Activated CD4-positive, alpha-beta memory T cell treated with anti-CD3 and anti-CD28 coated beads for 36 hours (primary cell): ENCODE data around the gene MTR. TPM values are rescaled to one million over a fixed set of nuclear protein-coding genes. Genes with fewer than 3 reads are reported as not detected.

ENCODE experiments used
- CTCF ChIA-PET: fragments of 350-600 bp; sonication (Branson Sonifier 250); formaldehyde crosslinking; loops from one replicate; lab custom pipeline; 2021; ENCODE audit warnings: antibody characterized with exemption, inconsistent platforms; lab: Charles Lee
- POLR2A ChIA-PET: fragments of 350-600 bp; sonication (Branson Sonifier 250); formaldehyde crosslinking; loops from one replicate; lab custom pipeline; 2021; ENCODE audit warnings: antibody characterized with exemption; lab: Charles Lee
- DNase-seq: peaks from one replicate; pipeline ENCODE4 v3.0.0-alpha.2; 2020
- H3K27ac Mint-ChIP-seq: one replicate; pipeline ENCODE4 v1.8.0; 2021; ENCODE audit warnings: mixed read lengths
- H3K27me3 Mint-ChIP-seq: one replicate; pipeline ENCODE4 v1.8.0; 2021; ENCODE audit warnings: mixed read lengths
- H3K36me3 Mint-ChIP-seq: one replicate; pipeline ENCODE4 v1.8.0; 2021; ENCODE audit warnings: mixed read lengths
- H3K4me1 Mint-ChIP-seq: one replicate; pipeline ENCODE4 v1.8.0; 2021; ENCODE audit warnings: low read depth, mixed read lengths
- H3K4me3 Mint-ChIP-seq: one replicate; pipeline ENCODE4 v1.8.0; 2021; ENCODE audit warnings: mild to moderate bottlenecking, mixed read lengths
- H3K9me3 Mint-ChIP-seq: one replicate; pipeline ENCODE4 v1.8.0; 2021; ENCODE audit warnings: mixed read lengths
- intact Hi-C: fragments of 100-400 bp; cut with micrococcal nuclease; formaldehyde crosslinking; loops from one replicate; pipeline ENCODE4 v1.15.1; 2023
- total RNA-seq, 2 experiments: library from RNA; stranded (reverse); gene quantifications; one replicate each; pipeline ENCODE4 v1.2.3, GENCODE V29; 2021

Gene MTR
- total RNA-seq, 2 experiments from 2014 or later = 46.3 to 46.6 TPM

DNA sequence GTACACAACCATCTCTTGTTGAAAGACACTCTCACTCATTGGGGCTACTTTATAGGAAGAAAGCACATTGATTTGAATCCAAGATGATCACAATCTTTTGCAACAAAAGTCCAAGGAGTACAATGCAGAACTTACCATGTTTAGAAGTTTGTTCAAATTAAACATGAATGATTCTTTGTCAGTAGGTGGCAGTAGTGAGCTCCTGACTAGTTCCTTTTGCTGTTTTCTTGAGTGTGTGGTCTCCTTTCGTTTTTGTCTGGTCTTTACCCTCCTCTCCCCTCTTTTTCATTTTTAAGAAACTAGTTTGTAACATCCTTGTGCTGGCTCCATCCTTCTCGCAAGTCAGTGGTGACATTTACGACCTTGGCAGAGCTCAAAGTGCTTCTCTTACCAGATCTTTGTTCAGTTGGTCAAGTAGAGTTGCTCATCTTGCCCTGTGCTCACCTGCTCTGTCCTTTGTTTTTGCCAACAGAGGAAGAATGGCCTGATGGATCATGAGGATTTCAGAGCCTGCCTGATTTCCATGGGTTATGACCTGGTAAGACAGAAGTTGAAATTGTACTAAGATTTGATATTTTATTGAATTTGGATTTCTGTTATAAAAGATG lies 35.7 kb upstream of the MTR start:
- Mint-ChIP-seq H3K4me1 (peaks cover 1% of the 10 kb centered on the region), H3K4me3 (no peak overlapping the region), H3K27ac (no peak overlapping the region), H3K27me3 (no peaks in the 10 kb centered on the region), H3K36me3 (no peaks in the 10 kb centered on the region), H3K9me3 (no peaks in the 10 kb centered on the region)
- DNase-seq = no peak
- POLR2A ChIA-PET = interaction anchor here (0.6 kb wide), 1 partner anchor 222 kb away, joined by 3 read pairs; no protein-coding TSS in a partner anchor
- intact Hi-C loops = loop anchor here (1.0 to 2.0 kb wide), 2 partner anchors 110 to 627 kb away; no protein-coding TSS in a partner anchor
- CTCF ChIA-PET = interaction anchor here (0.6 to 3.5 kb wide), 39 partner anchors 8 to 803 kb away, joined by 3 to 24 read pairs (median 4); no protein-coding TSS in a partner anchor

DNA sequence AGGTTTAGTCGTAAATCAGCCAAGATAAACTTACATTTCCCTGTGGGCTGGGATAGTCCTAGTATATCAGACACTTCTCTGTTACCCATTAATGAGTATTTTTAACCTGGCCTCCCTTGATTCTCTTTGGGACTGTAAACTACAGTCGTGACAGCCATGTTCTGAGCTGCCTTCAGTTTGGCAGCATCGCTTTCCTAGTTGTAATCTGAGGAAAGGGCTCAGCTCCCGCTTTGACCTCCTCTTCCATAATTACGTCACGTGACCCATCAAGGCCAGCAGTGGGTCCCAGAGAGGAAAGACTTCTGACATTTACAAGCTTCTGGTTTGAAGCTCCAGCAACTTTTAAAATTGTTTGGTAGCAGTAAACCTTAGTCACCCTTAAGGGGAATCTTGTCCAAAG lies 34.6 kb upstream of the MTR start:
- no peak for DNase-seq
- Mint-ChIP-seq H3K36me3 (no peaks in the 10 kb centered on the region), H3K27ac (no peak overlapping the region), H3K27me3 (no peaks in the 10 kb centered on the region), H3K9me3 (no peaks in the 10 kb centered on the region), H3K4me3 (no peak overlapping the region), H3K4me1 (peaks cover 1% of the 10 kb centered on the region)
- CTCF ChIA-PET = interaction anchor here (1.2 to 3.5 kb wide), 10 partner anchors 7 to 802 kb away, joined by 3 to 24 read pairs (median 12); no protein-coding TSS in a partner anchor
- POLR2A ChIA-PET = no interaction called here
- intact Hi-C loops = no loop called here

DNA sequence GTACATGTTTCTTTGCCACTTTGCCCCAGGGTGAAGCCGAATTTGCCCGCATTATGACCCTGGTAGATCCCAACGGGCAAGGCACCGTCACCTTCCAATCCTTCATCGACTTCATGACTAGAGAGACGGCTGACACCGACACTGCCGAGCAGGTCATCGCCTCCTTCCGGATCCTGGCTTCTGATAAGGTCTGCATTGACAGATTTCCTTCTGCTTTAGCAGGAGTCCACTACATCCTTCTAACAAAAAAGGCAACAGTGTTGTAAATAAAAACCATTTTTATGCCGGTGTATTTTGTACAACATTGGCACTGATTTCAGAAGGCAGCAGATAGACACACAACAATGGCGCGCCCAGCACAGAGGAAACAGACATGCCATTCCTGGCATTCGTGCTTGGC lies 34.1 kb upstream of the MTR start:
- H3K27ac Mint-ChIP-seq = no peak overlapping the region
- no peaks in the 10 kb centered on the region for H3K36me3 Mint-ChIP-seq
- ChIA-PET CTCF (interaction anchor here (0.9 to 2.9 kb wide), 2 partner anchors 21 to 109 kb away, joined by 3 to 13 read pairs; no protein-coding TSS in a partner anchor), POLR2A (no interaction called here)
- no peaks in the 10 kb centered on the region for H3K9me3 Mint-ChIP-seq
- peaks cover 1% of the 10 kb centered on the region for H3K4me1 Mint-ChIP-seq
- DNase-seq = no peak
- intact Hi-C loops = no loop called here
- H3K4me3 Mint-ChIP-seq = no peak overlapping the region
- no peaks in the 10 kb centered on the region for H3K27me3 Mint-ChIP-seq

DNA sequence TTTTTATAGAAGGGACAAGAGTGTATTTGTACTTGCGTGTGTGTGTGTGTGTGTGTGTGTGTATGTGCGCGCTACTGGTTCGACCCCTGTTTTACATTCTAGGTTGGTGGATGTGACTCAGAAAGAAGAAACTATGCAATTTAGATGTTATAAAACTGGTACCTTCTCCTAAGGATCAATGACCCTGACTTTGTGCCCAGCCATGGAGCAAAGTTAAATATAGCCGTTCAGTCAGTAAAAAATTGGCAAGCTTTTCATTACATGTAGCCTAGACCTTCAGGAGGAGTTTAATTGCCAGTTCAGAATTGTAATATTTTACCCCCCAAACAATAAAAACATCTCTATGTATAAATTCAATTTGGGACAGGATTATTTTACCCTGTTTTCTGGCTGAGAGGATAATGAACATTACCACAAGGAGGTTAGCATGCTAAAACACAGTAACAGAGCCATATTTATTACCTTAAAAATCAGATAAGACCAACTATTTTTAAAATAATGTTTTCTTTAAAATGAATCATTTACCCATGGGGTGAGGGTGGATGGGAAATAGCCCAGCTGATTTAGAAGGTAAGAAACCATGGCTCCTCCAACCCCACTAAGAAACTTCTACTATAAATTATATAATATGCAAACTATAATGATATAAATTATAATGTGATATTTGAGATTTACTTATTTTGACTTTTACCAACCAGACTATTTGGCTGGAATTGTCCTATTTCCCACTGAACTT lies 33.5 kb upstream of the MTR start:
- H3K9me3 Mint-ChIP-seq = no peaks in the 10 kb centered on the region
- DNase-seq = no peak
- intact Hi-C loops = no loop called here
- CTCF ChIA-PET = interaction anchor here (0.9 kb wide), 1 partner anchor 108 kb away, joined by 3 read pairs; no protein-coding TSS in a partner anchor
- POLR2A ChIA-PET = no interaction called here
- peaks cover 1% of the 10 kb centered on the region for H3K4me1 Mint-ChIP-seq
- H3K36me3 Mint-ChIP-seq = no peaks in the 10 kb centered on the region
- no peaks in the 10 kb centered on the region for H3K27me3 Mint-ChIP-seq
- H3K27ac Mint-ChIP-seq = no peak overlapping the region
- H3K4me3 Mint-ChIP-seq = no peak overlapping the region

DNA sequence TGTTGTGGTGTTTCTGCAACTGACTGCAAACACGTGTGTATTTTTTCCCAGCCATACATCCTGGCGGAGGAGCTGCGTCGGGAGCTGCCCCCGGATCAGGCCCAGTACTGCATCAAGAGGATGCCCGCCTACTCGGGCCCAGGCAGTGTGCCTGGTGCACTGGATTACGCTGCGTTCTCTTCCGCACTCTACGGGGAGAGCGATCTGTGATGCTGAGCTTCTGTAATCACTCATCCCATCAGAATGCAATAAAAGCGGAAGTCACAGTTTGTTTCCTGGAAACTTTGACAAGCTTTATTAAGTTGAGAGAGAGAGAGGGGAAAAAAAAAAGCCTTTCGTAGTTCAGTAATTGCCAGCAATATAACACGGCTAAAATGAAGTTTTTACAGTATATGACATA lies 32.7 kb upstream of the MTR start:
- Mint-ChIP-seq H3K4me1 (peaks cover 1% of the 10 kb centered on the region), H3K27ac (no peak overlapping the region), H3K27me3 (no peaks in the 10 kb centered on the region), H3K4me3 (no peak overlapping the region), H3K36me3 (no peaks in the 10 kb centered on the region), H3K9me3 (no peaks in the 10 kb centered on the region)
- CTCF ChIA-PET = interaction anchor here (1.3 kb wide), 1 partner anchor 624 kb away, joined by 5 read pairs; no protein-coding TSS in a partner anchor
- intact Hi-C loops = no loop called here
- POLR2A ChIA-PET = no interaction called here
- DNase-seq = no peak

DNA sequence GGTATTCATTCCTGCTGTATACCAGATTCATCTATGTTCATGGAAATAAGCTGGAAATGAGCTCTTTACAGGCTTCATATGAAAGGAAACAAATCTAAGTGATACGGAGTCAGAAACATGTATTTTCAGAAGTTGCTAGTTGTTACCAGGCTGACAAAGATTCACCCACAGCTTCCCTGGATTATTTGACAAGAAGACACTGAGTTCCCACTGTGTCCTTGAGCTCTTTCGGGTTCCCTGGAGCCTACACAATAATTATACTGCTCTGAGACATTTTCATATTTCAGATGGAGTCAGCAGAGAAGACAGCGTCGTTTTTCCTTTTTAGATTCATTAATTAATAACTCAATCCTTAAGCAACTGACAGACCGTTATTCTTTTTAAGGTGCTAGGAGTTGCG lies 29.3 kb upstream of the MTR start:
- CTCF ChIA-PET = interaction anchor here (0.5 kb wide), 1 partner anchor 22 kb away, joined by 3 read pairs; no protein-coding TSS in a partner anchor
- H3K4me1 Mint-ChIP-seq = no peaks in the 10 kb centered on the region
- no peaks in the 10 kb centered on the region for H3K36me3 Mint-ChIP-seq
- no peak for DNase-seq
- no peak overlapping the region for H3K4me3 Mint-ChIP-seq
- H3K9me3 Mint-ChIP-seq = no peaks in the 10 kb centered on the region
- intact Hi-C loops = no loop called here
- POLR2A ChIA-PET = no interaction called here
- H3K27ac Mint-ChIP-seq = no peak overlapping the region
- peaks cover 9% of the 10 kb centered on the region for H3K27me3 Mint-ChIP-seq

DNA sequence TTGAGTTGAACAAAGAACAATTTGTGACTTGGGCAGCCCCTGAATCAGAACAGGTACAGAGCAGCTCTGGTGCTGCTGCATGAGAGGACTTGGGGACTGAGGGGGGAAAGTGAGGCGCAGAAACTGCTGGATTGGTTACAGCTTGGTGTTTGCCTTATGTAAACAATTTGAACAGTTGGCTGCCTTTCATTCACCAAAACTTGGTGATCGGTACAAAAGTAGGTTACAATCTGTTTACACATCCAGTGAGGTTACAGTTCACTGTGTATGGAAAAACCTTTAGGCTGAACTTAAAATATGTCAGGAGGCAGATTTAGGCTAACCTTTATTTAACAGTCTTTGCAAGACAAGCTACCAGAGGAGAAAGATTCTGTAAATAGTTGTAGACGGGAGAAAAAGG lies 28.6 kb upstream of the MTR start:
- intact Hi-C loops = no loop called here
- Mint-ChIP-seq H3K27me3 (peaks cover 9% of the 10 kb centered on the region), H3K9me3 (no peaks in the 10 kb centered on the region), H3K4me1 (no peaks in the 10 kb centered on the region), H3K27ac (no peak overlapping the region), H3K4me3 (no peak overlapping the region), H3K36me3 (no peaks in the 10 kb centered on the region)
- POLR2A ChIA-PET = no interaction called here
- DNase-seq = no peak
- CTCF ChIA-PET = interaction anchor here (0.5 to 2.8 kb wide), 4 partner anchors 7 to 23 kb away, joined by 3 to 10 read pairs (median 3); no protein-coding TSS in a partner anchor

DNA sequence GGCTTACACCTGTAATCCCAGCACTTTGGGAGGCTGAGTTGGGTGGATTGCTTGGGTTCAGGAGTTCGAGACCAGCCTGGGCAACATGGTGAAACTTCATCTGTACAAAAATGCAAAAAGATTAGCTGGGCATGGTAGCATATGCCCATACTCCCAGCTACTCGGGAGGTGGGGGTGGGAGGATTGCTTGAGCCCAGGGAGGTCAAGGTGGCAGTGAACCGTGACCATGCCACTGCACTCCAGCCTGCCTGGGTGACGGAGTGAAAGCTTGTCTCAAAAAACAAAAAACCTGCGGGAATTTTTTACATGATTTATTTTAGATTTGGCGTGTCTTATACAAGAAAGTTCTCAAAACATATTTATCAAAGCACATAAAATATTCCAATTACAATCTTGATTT lies 27.8 kb upstream of the MTR start:
- no peak for DNase-seq
- CTCF ChIA-PET = interaction anchor here (0.8 to 2.8 kb wide), 2 partner anchors 8 to 12 kb away, joined by 3 to 10 read pairs; no protein-coding TSS in a partner anchor
- no peaks in the 10 kb centered on the region for H3K4me1 Mint-ChIP-seq
- intact Hi-C loops = no loop called here
- H3K36me3 Mint-ChIP-seq = no peaks in the 10 kb centered on the region
- peaks cover 9% of the 10 kb centered on the region for H3K27me3 Mint-ChIP-seq
- no peak overlapping the region for H3K27ac Mint-ChIP-seq
- no peak overlapping the region for H3K4me3 Mint-ChIP-seq
- H3K9me3 Mint-ChIP-seq = no peaks in the 10 kb centered on the region
- POLR2A ChIA-PET = no interaction called here

DNA sequence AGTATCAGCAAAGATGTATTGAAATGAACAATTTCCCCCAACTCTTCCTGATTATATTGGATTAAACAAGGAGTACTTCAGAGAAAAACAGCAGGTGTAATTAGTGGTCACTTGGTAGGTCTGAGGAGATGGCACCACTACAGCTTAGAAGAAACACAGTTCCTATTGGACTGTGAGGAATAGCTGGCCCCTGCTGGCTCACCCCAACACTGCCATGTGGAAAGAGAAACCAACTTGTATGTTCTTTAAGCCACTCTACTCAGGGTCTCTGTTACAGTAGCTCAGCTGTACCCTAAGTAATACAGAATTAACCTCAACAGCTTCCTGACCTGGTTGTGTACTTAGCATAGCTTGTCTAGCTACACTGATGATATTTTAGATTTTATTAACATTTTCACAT lies 26.5 kb upstream of the MTR start:
- Mint-ChIP-seq H3K36me3 (no peaks in the 10 kb centered on the region), H3K9me3 (no peaks in the 10 kb centered on the region), H3K4me3 (no peak overlapping the region), H3K4me1 (no peaks in the 10 kb centered on the region), H3K27me3 (peaks cover 9% of the 10 kb centered on the region), H3K27ac (no peak overlapping the region)
- ChIA-PET POLR2A (no interaction called here), CTCF (interaction anchor here (2.8 kb wide), 1 partner anchor 9 kb away, joined by 10 read pairs; no protein-coding TSS in a partner anchor)
- intact Hi-C loops = no loop called here
- DNase-seq = no peak

DNA sequence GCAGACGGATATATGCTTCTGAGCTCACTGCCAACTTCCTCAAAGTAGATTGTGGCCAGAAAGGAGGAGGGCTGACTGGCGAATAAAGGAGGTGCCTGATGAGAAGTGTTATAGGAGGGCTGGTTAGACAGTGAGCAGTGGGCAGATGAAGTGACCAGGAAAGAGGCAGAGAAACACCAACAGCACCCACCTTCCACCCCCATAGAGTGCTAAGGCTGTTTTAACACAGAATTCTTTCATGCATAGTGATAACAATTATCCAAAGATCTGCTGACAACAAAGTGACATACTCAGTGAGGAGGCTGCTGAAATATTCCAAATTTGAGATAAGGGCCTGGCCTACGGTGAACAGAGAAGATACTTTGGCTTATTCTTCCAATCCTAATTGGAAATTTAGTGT lies 21.2 kb upstream of the MTR start:
- DNase-seq = no peak
- intact Hi-C loops = no loop called here
- H3K27me3 Mint-ChIP-seq = peaks cover 25% of the 10 kb centered on the region
- no peak overlapping the region for H3K27ac Mint-ChIP-seq
- ChIA-PET CTCF (interaction anchor here (1.4 kb wide), 1 partner anchor 15 kb away, joined by 3 read pairs; no protein-coding TSS in a partner anchor), POLR2A (no interaction called here)
- no peaks in the 10 kb centered on the region for H3K4me1 Mint-ChIP-seq
- H3K9me3 Mint-ChIP-seq = peaks cover 5% of the 10 kb centered on the region
- H3K4me3 Mint-ChIP-seq = no peak overlapping the region
- peaks cover 3% of the 10 kb centered on the region for H3K36me3 Mint-ChIP-seq

DNA sequence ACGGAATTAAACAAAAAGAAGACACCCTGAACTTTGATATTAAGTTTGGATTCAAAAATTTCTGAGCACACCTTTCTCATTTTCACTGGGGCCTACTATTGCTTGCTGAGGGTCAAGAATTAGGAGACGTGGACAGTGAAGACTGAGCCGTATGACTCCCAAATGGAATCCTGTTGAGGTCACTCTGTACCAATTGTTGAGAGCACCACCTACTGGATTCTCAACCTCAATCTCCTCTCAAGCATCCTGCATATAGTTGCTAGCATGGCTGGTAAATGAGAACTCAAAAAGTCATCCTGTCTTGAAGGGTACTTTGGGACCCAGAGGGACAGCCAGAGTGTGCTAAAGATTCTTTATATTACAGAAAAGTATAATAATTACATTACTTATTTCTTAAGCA lies 20.2 kb upstream of the MTR start:
- intact Hi-C loops = no loop called here
- Mint-ChIP-seq H3K4me1 (no peaks in the 10 kb centered on the region), H3K27ac (no peak overlapping the region), H3K36me3 (peaks cover 8% of the 10 kb centered on the region), H3K9me3 (peaks cover 11% of the 10 kb centered on the region), H3K4me3 (no peak overlapping the region), H3K27me3 (peaks cover 28% of the 10 kb centered on the region)
- POLR2A ChIA-PET = no interaction called here
- CTCF ChIA-PET = no interaction called here
- DNase-seq = no peak

DNA sequence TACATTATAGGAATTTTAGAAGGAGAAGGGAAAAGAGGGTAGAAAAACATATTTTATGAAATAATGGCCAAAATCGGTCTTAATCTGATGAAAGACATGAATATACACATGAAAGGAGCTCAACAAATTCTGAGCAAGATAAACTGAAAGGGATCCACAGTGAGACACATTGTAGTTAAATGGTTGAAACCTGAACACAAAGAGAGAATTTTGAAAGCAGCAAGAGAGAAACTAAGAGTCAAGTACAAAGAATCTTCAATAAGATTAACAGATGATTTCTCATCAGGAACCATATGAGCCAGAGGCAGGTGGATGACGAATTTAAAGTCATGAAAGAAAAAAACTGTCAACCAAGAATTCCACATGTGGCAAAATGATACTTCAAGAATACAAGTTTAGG lies 15.8 kb upstream of the MTR start:
- peaks cover 11% of the 10 kb centered on the region for H3K9me3 Mint-ChIP-seq
- H3K4me1 Mint-ChIP-seq = no peaks in the 10 kb centered on the region
- ChIA-PET CTCF (interaction anchor here (1.8 kb wide), 1 partner anchor 20 kb away, joined by 4 read pairs; no protein-coding TSS in a partner anchor), POLR2A (no interaction called here)
- DNase-seq = no peak
- no peak overlapping the region for H3K27ac Mint-ChIP-seq
- intact Hi-C loops = no loop called here
- no peak overlapping the region for H3K4me3 Mint-ChIP-seq
- peaks cover 8% of the 10 kb centered on the region for H3K36me3 Mint-ChIP-seq
- peaks cover 25% of the 10 kb centered on the region for H3K27me3 Mint-ChIP-seq
